Frontal cortex (tissue), 4 donors: Measurements from ENCODE around the gene OR52A1. TPM values are rescaled to one million over a fixed set of nuclear protein-coding genes. Genes with fewer than 3 reads are reported as not detected.
"Not testable (repeated sequence)": the region's sequence is repeated elsewhere in the genome, so short reads cannot be mapped to it uniquely, and the experiment has no call there.

Experiments used
- DNase-seq, 2 donors: peaks; one replicate each; pipeline ENCODE4 v3.0.0; 2012; ENCODE audit warnings: low spot score in 2 of 2
- FAIRE-seq: peaks from 2 replicates; lab custom pipeline; 2012; peaks lifted over from hg19 to GRCh38; lab: Jason Lieb, UNC
- total RNA-seq: library from RNA; depleted of rRNA; stranded (reverse); fragments of >200 nt; gene quantifications from one replicate; pipeline ENCODE4 v1.2.3, GENCODE V29; 2014
- donor health status: control.
- donor health status: control.
- donor health status: control.

OR52A1 gene
- total RNA-seq: under 0.01 TPM

- FAIRE-seq (no peak), DNase-seq (no peak)
These were observed at the start of gene OR52A1 for GRCh38 chr11:5154657-5155056. Gene OR52A1, minus strand, starts transcription at chr11:5154757. Its CDS starts 2,388 bp downstream, at chr11:5152369.

GRCh38 chr11:5203366-5203765 lies 48.8 kb upstream of the OR52A1 start:
- FAIRE-seq (no peak), DNase-seq (no peak)

- FAIRE-seq (no peak), DNase-seq (no peak)
These were observed 46.0 kb upstream of the OR52A1 start, which contains the start of gene OR51V1 for GRCh38 chr11:5200582-5200981. Gene OR51V1, minus strand, starts transcription at chr11:5200682. Its CDS starts 0 bp downstream, at chr11:5200682.

- no peak for FAIRE-seq
These were observed 43.7 kb upstream of the OR52A1 start for GRCh38 chr11:5198285-5198684.

GRCh38 chr11:5197536-5197935 lies 43.0 kb upstream of the OR52A1 start:
- no peak for FAIRE-seq
- no peak for DNase-seq

More at GRCh38 chr11:5198285-5198684, 43.7 kb upstream of the OR52A1 start:
- DNase-seq: no peak

GRCh38 chr11:5196731-5197130 lies 42.2 kb upstream of the OR52A1 start:
- FAIRE-seq: no peak

GRCh38 chr11:5196067-5196466 lies 41.5 kb upstream of the OR52A1 start:
- DNase-seq (no peak), FAIRE-seq (no peak)

More at GRCh38 chr11:5196731-5197130, 42.2 kb upstream of the OR52A1 start:
- no peak for DNase-seq

- FAIRE-seq (no peak), DNase-seq (no peak)
These were observed 38.2 kb upstream of the OR52A1 start for GRCh38 chr11:5192738-5193137.

- FAIRE-seq: no peak
- no peak for DNase-seq
These were observed 33.6 kb upstream of the OR52A1 start for GRCh38 chr11:5188201-5188600.

- DNase-seq: no peak
- FAIRE-seq: no peak
These were observed 23.7 kb upstream of the OR52A1 start for GRCh38 chr11:5178046-5178837.

- no peak for DNase-seq
- no peak for FAIRE-seq
These were observed 20.4 kb upstream of the OR52A1 start for GRCh38 chr11:5174934-5175333.

- DNase-seq (no peak), FAIRE-seq (no peak)
These were observed 17.3 kb upstream of the OR52A1 start for GRCh38 chr11:5171856-5172255.

GRCh38 chr11:5165898-5166297 lies 11.3 kb upstream of the OR52A1 start:
- DNase-seq, FAIRE-seq: not testable (repeated sequence)

GRCh38 chr11:5164807-5165206 lies 10.2 kb upstream of the OR52A1 start:
- not testable (repeated sequence) for DNase-seq, FAIRE-seq

- FAIRE-seq: not testable (repeated sequence)
These were observed 6.5 kb upstream of the OR52A1 start for GRCh38 chr11:5161045-5161444.

GRCh38 chr11:5160217-5160616 lies 5.7 kb upstream of the OR52A1 start:
- DNase-seq, FAIRE-seq: not testable (repeated sequence)

More at GRCh38 chr11:5161045-5161444, 6.5 kb upstream of the OR52A1 start:
- DNase-seq: not testable (repeated sequence)

- FAIRE-seq (no peak), DNase-seq (no peak)
These were observed 5.2 kb upstream of the OR52A1 start for GRCh38 chr11:5159806-5160205.

- no peak for DNase-seq
These were observed 754 bp downstream of the OR52A1 start for GRCh38 chr11:5153574-5154431.

GRCh38 chr11:5151713-5152153 lies 2.8 kb downstream of the OR52A1 start:
- DNase-seq (no peak), FAIRE-seq (no peak)

More at GRCh38 chr11:5153574-5154431, 754 bp downstream of the OR52A1 start:
- no peak for FAIRE-seq

GRCh38 chr11:5144206-5144605 lies 10.4 kb downstream of the OR52A1 start:
- not testable (repeated sequence) for DNase-seq, FAIRE-seq
